ENCODE data around the gene NUP54.

NUP54 gene

GRCh38 chr4:76067652-76068286, 80.4 kb downstream of the NUP54 start:
- peak; percentile 52 for DNase-seq (ENCODE audit: low read depth)

GRCh38 chr4:76066546-76066945, 81.7 kb downstream of the NUP54 start:
- DNase-seq (ENCODE audit: low read depth): no peak
